Body of pancreas (tissue), 4 donors: ENCODE data around the gene QKI.

Source experiments
- POLR2A ChIP-seq, 3 donors: fragments of 450-650 bp; IDR thresholded peaks; one replicate each; pipeline ENCODE4 v1.6.1; 2016; ENCODE audit warnings: antibody characterized with exemption in 3 of 3, mild to moderate bottlenecking in 2 of 3
- TF ChIP-seq, protein P1 (sequence below), 7 experiments: fragments of 450-650 bp in 4 of 7; fragments of 200-600 bp in 3 of 7; sonication (generic) in 3 of 7; IDR thresholded peaks; one replicate each; pipeline ENCODE4 v1.5.1; 2016 to 2019; ENCODE audit warnings: antibody characterized with exemption in 7 of 7

DNA sequence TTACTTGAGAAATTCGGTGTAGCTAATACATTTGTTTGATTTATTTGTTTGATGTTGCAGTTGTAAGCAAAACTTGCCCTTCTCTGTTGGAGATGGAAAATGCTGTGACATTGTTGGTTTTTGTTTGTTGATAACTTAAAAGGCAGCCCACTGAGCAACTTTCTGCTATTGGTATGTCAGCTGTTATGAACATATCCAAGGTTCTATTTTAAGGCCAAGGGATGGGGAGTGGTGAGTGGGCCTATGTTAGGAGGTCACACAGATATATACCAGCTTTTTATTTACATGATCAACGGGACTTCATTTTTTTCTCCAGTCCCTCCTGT lies 5.7 kb downstream of the QKI start:
- TF ChIP-seq, protein P1, sequence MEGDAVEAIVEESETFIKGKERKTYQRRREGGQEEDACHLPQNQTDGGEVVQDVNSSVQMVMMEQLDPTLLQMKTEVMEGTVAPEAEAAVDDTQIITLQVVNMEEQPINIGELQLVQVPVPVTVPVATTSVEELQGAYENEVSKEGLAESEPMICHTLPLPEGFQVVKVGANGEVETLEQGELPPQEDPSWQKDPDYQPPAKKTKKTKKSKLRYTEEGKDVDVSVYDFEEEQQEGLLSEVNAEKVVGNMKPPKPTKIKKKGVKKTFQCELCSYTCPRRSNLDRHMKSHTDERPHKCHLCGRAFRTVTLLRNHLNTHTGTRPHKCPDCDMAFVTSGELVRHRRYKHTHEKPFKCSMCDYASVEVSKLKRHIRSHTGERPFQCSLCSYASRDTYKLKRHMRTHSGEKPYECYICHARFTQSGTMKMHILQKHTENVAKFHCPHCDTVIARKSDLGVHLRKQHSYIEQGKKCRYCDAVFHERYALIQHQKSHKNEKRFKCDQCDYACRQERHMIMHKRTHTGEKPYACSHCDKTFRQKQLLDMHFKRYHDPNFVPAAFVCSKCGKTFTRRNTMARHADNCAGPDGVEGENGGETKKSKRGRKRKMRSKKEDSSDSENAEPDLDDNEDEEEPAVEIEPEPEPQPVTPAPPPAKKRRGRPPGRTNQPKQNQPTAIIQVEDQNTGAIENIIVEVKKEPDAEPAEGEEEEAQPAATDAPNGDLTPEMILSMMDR (IDR thresholded peaks at IDR 0.05) = no peak
- TF ChIP-seq POLR2A (IDR thresholded peaks at IDR 0.05) = no peak
